ENCODE measurements around the gene PTPRT.

- TF ChIP-seq CTCF (IDR thresholded peaks at IDR 0.05) (no peak), POLR2A (IDR thresholded peaks at IDR 0.05) (no peak)
Observed at GRCh38 chr20:42957704-42958095, 232.0 kb downstream of the PTPRT start.

Data from uterus (tissue), 2 donors.